HepG2 (cell line): ENCODE results near the gene PRR12. TPM values are rescaled to one million over a fixed set of nuclear protein-coding genes. Genes with fewer than 3 reads are reported as not detected.
A peak's percentile ranks its signal among the peaks of the same experiment; 100 is the strongest.

Experiments used
- MXI1 ChIP-seq: IDR thresholded peaks from 3 replicates; pipeline ENCODE4 v1.6.1; 2012; ENCODE audit warnings: low read depth, low read length, inconsistent platforms, borderline replicate concordance
- TAF1 ChIP-seq: sonication (generic); formaldehyde crosslinking; IDR thresholded peaks from 2 replicates; pipeline ENCODE4 v1.4.0; 2020; ENCODE audit warnings: missing genetic modification reagents
- TAF15 ChIP-seq: fragments of 200-400 bp; formaldehyde crosslinking; IDR thresholded peaks from one replicate; pipeline ENCODE4 v1.6.1; 2018; ENCODE audit warnings: mild to moderate bottlenecking, low read depth, low read length; ENCODE audit not compliant: poor library complexity, severe bottlenecking
- YEATS4 ChIP-seq: sonication (generic); formaldehyde crosslinking; IDR thresholded peaks from 2 replicates; pipeline ENCODE4 v1.4.0; 2020; ENCODE audit warnings: missing genetic modification reagents, borderline replicate concordance
- ZNF549 ChIP-seq: sonication (generic); formaldehyde crosslinking; IDR thresholded peaks from 2 replicates; pipeline ENCODE4 v1.5.0; 2020; ENCODE audit warnings: missing genetic modification reagents
- ZNF678 ChIP-seq: sonication (generic); formaldehyde crosslinking; IDR thresholded peaks from 2 replicates; pipeline ENCODE4 v1.4.0; 2020; ENCODE audit warnings: mild to moderate bottlenecking, missing genetic modification reagents
- polyA plus RNA-seq, 8 experiments: library from polyadenylated mRNA; depleted of rRNA in 3 of 8; stranded (reverse) in 7 of 8; unstranded in 1 of 8; fragments of >200 nt; fragmentation: Illumina TruSeq in 4 of 8; extraction: Trizol in 4 of 8; gene quantifications; 2 replicates each; pipeline versions ENCODE4 v1.2.1 to v1.2.3, GENCODE V29; 2011 to 2016; ENCODE audit warnings: low read depth in 4 of 8, missing spikeins in 1 of 8, mixed read lengths in 1 of 8; ENCODE audit not compliant: insufficient read depth in 1 of 8
- total RNA-seq, 5 experiments: library from RNA; depleted of rRNA; stranded (reverse); fragments of >200 nt; fragmentation: Illumina TruSeq; extraction: Trizol; gene quantifications; 2 replicates each; pipeline ENCODE4 v1.2.3, GENCODE V29; 2016; ENCODE audit warnings: low read depth in 1 of 5
- TF ChIP-seq, protein P1 (sequence below), 2 experiments: sonication (generic) in 1 of 2; formaldehyde crosslinking in 1 of 2; IDR thresholded peaks; 2 replicates each; pipeline versions ENCODE4 v1.5.1 to v1.6.1; 2011 to 2020; ENCODE audit warnings: borderline replicate concordance in 1 of 2, low read depth in 1 of 2, low read length in 1 of 2, mild to moderate bottlenecking in 1 of 2, missing genetic modification reagents in 1 of 2, moderate library complexity in 1 of 2
- TF ChIP-seq, protein P2 (sequence below): sonication (generic); formaldehyde crosslinking; IDR thresholded peaks from 2 replicates; pipeline ENCODE4 v1.4.0; 2020; ENCODE audit warnings: missing genetic modification reagents
- TF ChIP-seq, protein P3 (sequence below): sonication (generic); formaldehyde crosslinking; conservative IDR thresholded peaks from 2 replicates; pipeline ENCODE4 v1.4.0; 2020; ENCODE audit warnings: missing genetic modification reagents
- TF ChIP-seq, protein P4 (sequence below): sonication (generic); formaldehyde crosslinking; IDR thresholded peaks from 2 replicates; pipeline ENCODE4 v1.4.0; 2020; ENCODE audit warnings: mild to moderate bottlenecking, missing genetic modification reagents
- TF ChIP-seq, protein P5 (sequence below): sonication (generic); formaldehyde crosslinking; IDR thresholded peaks from 2 replicates; pipeline ENCODE4 v1.8.1; 2022; ENCODE audit warnings: low read depth, mild to moderate bottlenecking, missing genetic modification reagents
- TF ChIP-seq, protein P6 (sequence below): sonication (generic); formaldehyde crosslinking; IDR thresholded peaks from 2 replicates; pipeline ENCODE4 v1.4.0; 2020; ENCODE audit warnings: mild to moderate bottlenecking, missing genetic modification reagents

The PRR12 gene
- total and polyA plus RNA-seq, 2 of the 13 experiments (the other 11 are each of a cell fraction or from before 2014, with no cell fraction given) = 0.62 to 1.5 TPM

DNA sequence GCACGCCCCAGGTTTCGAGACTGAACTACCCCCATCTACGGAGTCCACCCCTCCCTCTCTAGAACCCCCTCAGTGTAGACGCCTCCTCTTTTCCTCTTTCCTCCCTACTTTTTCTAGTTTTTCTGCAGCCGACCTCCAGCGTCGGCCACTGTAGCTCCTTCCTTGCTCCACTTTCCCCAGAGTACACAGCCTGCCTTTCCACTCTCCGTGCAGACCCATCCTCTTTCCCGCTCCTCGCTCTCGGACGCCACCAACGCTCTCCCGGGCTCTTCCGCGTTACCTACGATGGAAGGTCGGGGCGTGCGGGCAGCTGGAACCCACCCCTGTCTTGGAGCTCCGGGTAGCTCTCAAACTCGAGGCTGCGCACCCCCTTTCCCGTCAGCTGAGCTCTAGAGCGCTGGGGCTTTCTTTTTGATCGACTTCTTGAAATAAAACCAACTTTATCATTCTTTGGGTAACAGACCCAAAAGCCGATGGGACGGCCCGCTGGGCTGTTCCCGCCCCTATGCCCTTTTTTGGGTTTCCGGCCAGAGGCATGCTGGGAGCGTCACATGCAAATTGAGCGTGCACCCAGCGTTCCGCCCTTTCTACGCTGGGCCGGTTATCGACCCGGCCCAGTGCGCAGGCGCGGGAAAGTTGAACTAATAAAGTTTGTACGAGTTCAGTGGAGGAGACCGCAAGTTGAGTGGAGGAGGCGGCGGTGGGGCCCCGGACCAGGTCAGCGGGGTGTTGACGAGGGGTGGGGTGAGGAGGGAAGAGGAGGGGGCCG, 74.6 kb downstream of the PRR12 start, which contains the start of the genes BCL2L12 and IRF3 (continued):
- TF ChIP-seq, protein P1, sequence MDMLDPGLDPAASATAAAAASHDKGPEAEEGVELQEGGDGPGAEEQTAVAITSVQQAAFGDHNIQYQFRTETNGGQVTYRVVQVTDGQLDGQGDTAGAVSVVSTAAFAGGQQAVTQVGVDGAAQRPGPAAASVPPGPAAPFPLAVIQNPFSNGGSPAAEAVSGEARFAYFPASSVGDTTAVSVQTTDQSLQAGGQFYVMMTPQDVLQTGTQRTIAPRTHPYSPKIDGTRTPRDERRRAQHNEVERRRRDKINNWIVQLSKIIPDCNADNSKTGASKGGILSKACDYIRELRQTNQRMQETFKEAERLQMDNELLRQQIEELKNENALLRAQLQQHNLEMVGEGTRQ (IDR thresholded peaks at IDR 0.05; ENCODE audit: low read depth, low read length) = no peak
- TF ChIP-seq, protein P1 (CRISPR knock-in tag; IDR thresholded peaks at IDR 0.05; ENCODE audit: borderline replicate concordance) = peak; percentile 99; the same call in 1 of the 2 replicates
- TF ChIP-seq TAF1 (peak; percentile 49; the same call in 1 of the 2 replicates), ZNF678 (CRISPR knock-in tag) (no peak), YEATS4 (CRISPR knock-in tag) (0 out of 2 replicates have a peak, but pooled peaks have one; percentile 28), ZNF549 (no peak), TAF15 (peak; percentile 64), MXI1 (peak; percentile 71; the same call in 1 of the 3 replicates)
- TF ChIP-seq, protein P2, sequence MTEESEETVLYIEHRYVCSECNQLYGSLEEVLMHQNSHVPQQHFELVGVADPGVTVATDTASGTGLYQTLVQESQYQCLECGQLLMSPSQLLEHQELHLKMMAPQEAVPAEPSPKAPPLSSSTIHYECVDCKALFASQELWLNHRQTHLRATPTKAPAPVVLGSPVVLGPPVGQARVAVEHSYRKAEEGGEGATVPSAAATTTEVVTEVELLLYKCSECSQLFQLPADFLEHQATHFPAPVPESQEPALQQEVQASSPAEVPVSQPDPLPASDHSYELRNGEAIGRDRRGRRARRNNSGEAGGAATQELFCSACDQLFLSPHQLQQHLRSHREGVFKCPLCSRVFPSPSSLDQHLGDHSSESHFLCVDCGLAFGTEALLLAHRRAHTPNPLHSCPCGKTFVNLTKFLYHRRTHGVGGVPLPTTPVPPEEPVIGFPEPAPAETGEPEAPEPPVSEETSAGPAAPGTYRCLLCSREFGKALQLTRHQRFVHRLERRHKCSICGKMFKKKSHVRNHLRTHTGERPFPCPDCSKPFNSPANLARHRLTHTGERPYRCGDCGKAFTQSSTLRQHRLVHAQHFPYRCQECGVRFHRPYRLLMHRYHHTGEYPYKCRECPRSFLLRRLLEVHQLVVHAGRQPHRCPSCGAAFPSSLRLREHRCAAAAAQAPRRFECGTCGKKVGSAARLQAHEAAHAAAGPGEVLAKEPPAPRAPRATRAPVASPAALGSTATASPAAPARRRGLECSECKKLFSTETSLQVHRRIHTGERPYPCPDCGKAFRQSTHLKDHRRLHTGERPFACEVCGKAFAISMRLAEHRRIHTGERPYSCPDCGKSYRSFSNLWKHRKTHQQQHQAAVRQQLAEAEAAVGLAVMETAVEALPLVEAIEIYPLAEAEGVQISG = peak; percentile 67
- TF ChIP-seq, protein P3, sequence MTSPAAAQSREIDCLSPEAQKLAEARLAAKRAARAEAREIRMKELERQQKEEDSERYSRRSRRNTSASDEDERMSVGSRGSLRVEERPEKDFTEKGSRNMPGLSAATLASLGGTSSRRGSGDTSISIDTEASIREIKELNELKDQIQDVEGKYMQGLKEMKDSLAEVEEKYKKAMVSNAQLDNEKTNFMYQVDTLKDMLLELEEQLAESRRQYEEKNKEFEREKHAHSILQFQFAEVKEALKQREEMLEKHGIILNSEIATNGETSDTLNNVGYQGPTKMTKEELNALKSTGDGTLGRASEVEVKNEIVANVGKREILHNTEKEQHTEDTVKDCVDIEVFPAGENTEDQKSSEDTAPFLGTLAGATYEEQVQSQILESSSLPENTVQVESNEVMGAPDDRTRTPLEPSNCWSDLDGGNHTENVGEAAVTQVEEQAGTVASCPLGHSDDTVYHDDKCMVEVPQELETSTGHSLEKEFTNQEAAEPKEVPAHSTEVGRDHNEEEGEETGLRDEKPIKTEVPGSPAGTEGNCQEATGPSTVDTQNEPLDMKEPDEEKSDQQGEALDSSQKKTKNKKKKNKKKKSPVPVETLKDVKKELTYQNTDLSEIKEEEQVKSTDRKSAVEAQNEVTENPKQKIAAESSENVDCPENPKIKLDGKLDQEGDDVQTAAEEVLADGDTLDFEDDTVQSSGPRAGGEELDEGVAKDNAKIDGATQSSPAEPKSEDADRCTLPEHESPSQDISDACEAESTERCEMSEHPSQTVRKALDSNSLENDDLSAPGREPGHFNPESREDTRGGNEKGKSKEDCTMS (CRISPR knock-in tag) = no peak
- TF ChIP-seq, protein P4, sequence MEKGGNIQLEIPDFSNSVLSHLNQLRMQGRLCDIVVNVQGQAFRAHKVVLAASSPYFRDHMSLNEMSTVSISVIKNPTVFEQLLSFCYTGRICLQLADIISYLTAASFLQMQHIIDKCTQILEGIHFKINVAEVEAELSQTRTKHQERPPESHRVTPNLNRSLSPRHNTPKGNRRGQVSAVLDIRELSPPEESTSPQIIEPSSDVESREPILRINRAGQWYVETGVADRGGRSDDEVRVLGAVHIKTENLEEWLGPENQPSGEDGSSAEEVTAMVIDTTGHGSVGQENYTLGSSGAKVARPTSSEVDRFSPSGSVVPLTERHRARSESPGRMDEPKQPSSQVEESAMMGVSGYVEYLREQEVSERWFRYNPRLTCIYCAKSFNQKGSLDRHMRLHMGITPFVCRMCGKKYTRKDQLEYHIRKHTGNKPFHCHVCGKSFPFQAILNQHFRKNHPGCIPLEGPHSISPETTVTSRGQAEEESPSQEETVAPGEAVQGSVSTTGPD = 0 out of 2 replicates have a peak, but pooled peaks have one; percentile 37
- TF ChIP-seq, protein P5, sequence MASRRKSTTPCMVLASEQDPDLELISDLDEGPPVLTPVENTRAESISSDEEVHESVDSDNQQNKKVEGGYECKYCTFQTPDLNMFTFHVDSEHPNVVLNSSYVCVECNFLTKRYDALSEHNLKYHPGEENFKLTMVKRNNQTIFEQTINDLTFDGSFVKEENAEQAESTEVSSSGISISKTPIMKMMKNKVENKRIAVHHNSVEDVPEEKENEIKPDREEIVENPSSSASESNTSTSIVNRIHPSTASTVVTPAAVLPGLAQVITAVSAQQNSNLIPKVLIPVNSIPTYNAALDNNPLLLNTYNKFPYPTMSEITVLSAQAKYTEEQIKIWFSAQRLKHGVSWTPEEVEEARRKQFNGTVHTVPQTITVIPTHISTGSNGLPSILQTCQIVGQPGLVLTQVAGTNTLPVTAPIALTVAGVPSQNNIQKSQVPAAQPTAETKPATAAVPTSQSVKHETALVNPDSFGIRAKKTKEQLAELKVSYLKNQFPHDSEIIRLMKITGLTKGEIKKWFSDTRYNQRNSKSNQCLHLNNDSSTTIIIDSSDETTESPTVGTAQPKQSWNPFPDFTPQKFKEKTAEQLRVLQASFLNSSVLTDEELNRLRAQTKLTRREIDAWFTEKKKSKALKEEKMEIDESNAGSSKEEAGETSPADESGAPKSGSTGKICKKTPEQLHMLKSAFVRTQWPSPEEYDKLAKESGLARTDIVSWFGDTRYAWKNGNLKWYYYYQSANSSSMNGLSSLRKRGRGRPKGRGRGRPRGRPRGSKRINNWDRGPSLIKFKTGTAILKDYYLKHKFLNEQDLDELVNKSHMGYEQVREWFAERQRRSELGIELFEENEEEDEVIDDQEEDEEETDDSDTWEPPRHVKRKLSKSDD (CRISPR knock-in tag) = no peak
- TF ChIP-seq, protein P6, sequence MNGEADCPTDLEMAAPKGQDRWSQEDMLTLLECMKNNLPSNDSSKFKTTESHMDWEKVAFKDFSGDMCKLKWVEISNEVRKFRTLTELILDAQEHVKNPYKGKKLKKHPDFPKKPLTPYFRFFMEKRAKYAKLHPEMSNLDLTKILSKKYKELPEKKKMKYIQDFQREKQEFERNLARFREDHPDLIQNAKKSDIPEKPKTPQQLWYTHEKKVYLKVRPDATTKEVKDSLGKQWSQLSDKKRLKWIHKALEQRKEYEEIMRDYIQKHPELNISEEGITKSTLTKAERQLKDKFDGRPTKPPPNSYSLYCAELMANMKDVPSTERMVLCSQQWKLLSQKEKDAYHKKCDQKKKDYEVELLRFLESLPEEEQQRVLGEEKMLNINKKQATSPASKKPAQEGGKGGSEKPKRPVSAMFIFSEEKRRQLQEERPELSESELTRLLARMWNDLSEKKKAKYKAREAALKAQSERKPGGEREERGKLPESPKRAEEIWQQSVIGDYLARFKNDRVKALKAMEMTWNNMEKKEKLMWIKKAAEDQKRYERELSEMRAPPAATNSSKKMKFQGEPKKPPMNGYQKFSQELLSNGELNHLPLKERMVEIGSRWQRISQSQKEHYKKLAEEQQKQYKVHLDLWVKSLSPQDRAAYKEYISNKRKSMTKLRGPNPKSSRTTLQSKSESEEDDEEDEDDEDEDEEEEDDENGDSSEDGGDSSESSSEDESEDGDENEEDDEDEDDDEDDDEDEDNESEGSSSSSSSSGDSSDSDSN = peak; percentile 53
